HG02973 (cell line): ENCODE measurements around the gene EPHX1.
"Not testable (repeated sequence)": the region's sequence is repeated elsewhere in the genome, so short reads cannot be mapped to it uniquely, and the experiment has no call there.

ENCODE experiments used
- ATAC-seq: cut with Tn5 transposase; IDR thresholded peaks from one replicate; pipeline ENCODE4 v1.9.1; 2021; ENCODE audit warnings: moderate library complexity; ENCODE audit not compliant: unreplicated experiment

EPHX1 gene

GRCh38 chr1:225777058-225777582 is 32.8 kb upstream of the EPHX1 start:
- peak; percentile 10 for ATAC-seq

GRCh38 chr1:225777583-225778336 is 32.2 kb upstream of the EPHX1 start, which contains the start of gene SRP9:
SRP9 (plus strand) TSS chr1:225777826; CDS start chr1:225777941, 115 bp downstream.
- peak; percentile 99 for ATAC-seq

GRCh38 chr1:225778337-225778669 is 31.6 kb upstream of the EPHX1 start:
- ATAC-seq = no peak

- not testable (repeated sequence) for ATAC-seq
Observed at GRCh38 chr1:225779165-225779564, 30.8 kb upstream of the EPHX1 start.

GRCh38 chr1:225780134-225780533 is 29.8 kb upstream of the EPHX1 start:
- no peak for ATAC-seq

- no peak for ATAC-seq
Observed at GRCh38 chr1:225780630-225781029, 29.3 kb upstream of the EPHX1 start.

- ATAC-seq = not testable (repeated sequence)
Observed at GRCh38 chr1:225789142-225789541, 20.8 kb upstream of the EPHX1 start.

GRCh38 chr1:225794954-225795353 is 15.0 kb upstream of the EPHX1 start:
- ATAC-seq = no peak

- not testable (repeated sequence) for ATAC-seq
Observed at GRCh38 chr1:225796097-225796496, 13.8 kb upstream of the EPHX1 start.

- not testable (repeated sequence) for ATAC-seq
Observed at GRCh38 chr1:225801146-225801545, 8.8 kb upstream of the EPHX1 start.

GRCh38 chr1:225806249-225806648 is 3.7 kb upstream of the EPHX1 start:
- ATAC-seq = no peak

- ATAC-seq = not testable (repeated sequence)
Observed at GRCh38 chr1:225806736-225807135, 3.2 kb upstream of the EPHX1 start.

- no peak for ATAC-seq
Observed at GRCh38 chr1:225808136-225808535, 1.8 kb upstream of the EPHX1 start.

- not testable (repeated sequence) for ATAC-seq
Observed at GRCh38 chr1:225810579-225811538, 935 bp downstream of the EPHX1 start.

GRCh38 chr1:225811622-225812487 is 1.9 kb downstream of the EPHX1 start:
- no peak for ATAC-seq

GRCh38 chr1:225812488-225813213 is 2.7 kb downstream of the EPHX1 start:
- no peak for ATAC-seq

GRCh38 chr1:225813214-225813964 is 3.5 kb downstream of the EPHX1 start:
- ATAC-seq = no peak

- ATAC-seq = no peak
Observed at GRCh38 chr1:225814381-225814780, 4.5 kb downstream of the EPHX1 start.

GRCh38 chr1:225815090-225815489 is 5.2 kb downstream of the EPHX1 start:
- not testable (repeated sequence) for ATAC-seq
